Natural killer cell (primary cell): ENCODE results near the gene CEACAM19. TPM values are rescaled to one million over a fixed set of nuclear protein-coding genes. Genes with fewer than 3 reads are reported as not detected.

Source experiments
- ATAC-seq, 3 donors: fragments of 150-1000 bp in 2 of 3; fragments of 200-7000 bp in 1 of 3; cut with Tn5 transposase; 1 replicate in 1 of 3; 2 replicates in 2 of 3; pipeline ENCODE4 v1.10.0; 2021; ENCODE audit warnings: mild to moderate bottlenecking in 2 of 3, moderate library complexity in 2 of 3
- DNase-seq, 2 donors: peaks; one replicate each; pipeline versions ENCODE4 v3.0.0 to v3.0.0-alpha.2; 2013 to 2021; ENCODE audit warnings: mixed read lengths in 1 of 2
- H3K27ac ChIP-seq: one replicate; pipeline ENCODE4 v1.5.1; 2013; ENCODE audit warnings: mild to moderate bottlenecking, low read length
- H3K27me3 ChIP-seq: one replicate; pipeline ENCODE4 v1.6.1; 2013; ENCODE audit warnings: low read length; ENCODE audit not compliant: control insufficient read depth, insufficient read depth
- H3K36me3 ChIP-seq: one replicate; pipeline ENCODE4 v1.6.1; 2013; ENCODE audit warnings: low read length; ENCODE audit not compliant: control insufficient read depth, insufficient read depth
- H3K4me1 ChIP-seq: one replicate; pipeline ENCODE4 v1.6.1; 2013; ENCODE audit warnings: low read length; ENCODE audit not compliant: control insufficient read depth, insufficient read depth
- H3K4me3 ChIP-seq: one replicate; pipeline ENCODE4 v1.5.1; 2013; ENCODE audit warnings: low read length
- H3K9me3 ChIP-seq: one replicate; pipeline ENCODE4 v1.6.1; 2013; ENCODE audit warnings: low read length; ENCODE audit not compliant: control insufficient read depth, insufficient read depth
- H3K27ac Mint-ChIP-seq, 2 donors: one replicate each; pipeline ENCODE4 v1.8.0; 2022; ENCODE audit warnings: mild to moderate bottlenecking in 2 of 2, mixed read lengths in 2 of 2, moderate library complexity in 1 of 2
- H3K27me3 Mint-ChIP-seq, 2 donors: one replicate each; pipeline ENCODE4 v1.8.0; 2022; ENCODE audit warnings: low read depth in 2 of 2, mixed read lengths in 2 of 2
- H3K36me3 Mint-ChIP-seq: one replicate; pipeline ENCODE4 v1.8.0; 2022; ENCODE audit warnings: mixed read lengths
- H3K4me1 Mint-ChIP-seq, 2 donors: one replicate each; pipeline ENCODE4 v1.8.0; 2022; ENCODE audit warnings: mixed read lengths in 2 of 2
- H3K4me3 Mint-ChIP-seq: one replicate; pipeline ENCODE4 v1.8.0; 2022; ENCODE audit warnings: mild to moderate bottlenecking, moderate library complexity, mixed read lengths
- H3K9me3 Mint-ChIP-seq, 2 donors: one replicate each; pipeline ENCODE4 v1.8.0; 2022; ENCODE audit warnings: mixed read lengths in 2 of 2
- CTCF ChIP-seq: fragments of 200-600 bp; IDR thresholded peaks from one replicate; pipeline ENCODE4 v1.8.0; 2022; ENCODE audit warnings: antibody characterized with exemption
- WGBS: methylation state at CpG from one replicate; pipeline ENCODE4 v1.1.7; 2013; ENCODE audit warnings: missing lambda C conversion rate; ENCODE audit not compliant: insufficient coverage; 5-methylcytosine and 5-hydroxymethylcytosine counted together
- intact Hi-C: fragments of 100-400 bp; cut with micrococcal nuclease; formaldehyde crosslinking; loops from one replicate; pipeline ENCODE4 v1.14.2; 2022
- total RNA-seq, 4 donors: library from RNA; stranded (reverse); fragments of 120-200 nt in 1 of 4; gene quantifications; one replicate each; pipeline versions ENCODE4 v1.2.3 to v1.2.4, GENCODE V29; 2013 to 2022

Gene CEACAM19
- total RNA-seq, 3 donors from 2014 or later (not counting 1 experiment from before 2014, with no cell fraction given): 2.6 to 4.1 (median 2.7) TPM

DNA sequence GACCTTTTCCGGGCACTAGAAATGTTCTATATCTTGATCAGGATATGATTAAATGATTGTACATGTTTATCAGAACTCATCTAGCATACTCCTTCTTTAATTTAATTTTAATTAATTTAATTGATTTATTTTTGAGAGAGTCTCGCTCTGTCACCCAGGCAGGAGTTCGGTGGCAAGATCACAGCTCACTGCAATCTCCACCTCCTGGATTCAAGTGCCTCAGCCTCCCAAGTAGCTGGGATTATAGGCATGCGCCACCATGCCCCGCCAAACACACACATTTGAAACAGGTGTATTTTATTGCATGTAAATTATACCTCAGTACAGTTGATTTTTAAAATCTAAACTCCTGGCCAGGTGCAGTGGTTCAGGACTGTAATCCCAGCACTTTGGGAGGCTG is 59.8 kb downstream of the CEACAM19 start:
- H3K4me3 Mint-ChIP-seq: no peak overlapping the region
- no peak for ATAC-seq
- intact Hi-C loops: no loop called here
- 100% methylated on average over 5 of the region's 5 CpGs for WGBS
- H3K4me3 ChIP-seq: no peak overlapping the region
- H3K4me1 ChIP-seq: peaks cover 11% of the 10 kb centered on the region
- no peaks in the 10 kb centered on the region for H3K9me3 Mint-ChIP-seq
- H3K27me3 ChIP-seq: no peaks in the 10 kb centered on the region
- H3K4me1 Mint-ChIP-seq: peaks cover 0 to 16% of the 10 kb centered on the region in 2 donors
- H3K9me3 ChIP-seq: peaks cover 3% of the 10 kb centered on the region
- no peak overlapping the region for H3K27ac Mint-ChIP-seq
- peaks cover 0 to 3% of the 10 kb centered on the region in 2 donors for H3K27me3 Mint-ChIP-seq
- no peak for DNase-seq
- no peaks in the 10 kb centered on the region for H3K36me3 Mint-ChIP-seq
- no peaks in the 10 kb centered on the region for H3K36me3 ChIP-seq
- no peak for TF ChIP-seq CTCF
- no peak overlapping the region for H3K27ac ChIP-seq

GRCh38 chr19:44731622-44732021 is 60.3 kb downstream of the CEACAM19 start:
- ATAC-seq: no peak
- Mint-ChIP-seq H3K27ac (no peak overlapping the region), H3K27me3 (no peaks in the 10 kb centered on the region), H3K9me3 (no peaks in the 10 kb centered on the region), H3K36me3 (no peaks in the 10 kb centered on the region), H3K4me3 (no peak overlapping the region), H3K4me1 (peaks cover under 1 to 16% of the 10 kb centered on the region in 2 donors)
- Histone ChIP-seq H3K4me3 (no peak overlapping the region), H3K4me1 (peaks cover 17% of the 10 kb centered on the region), H3K27me3 (no peaks in the 10 kb centered on the region), H3K9me3 (peaks cover 3% of the 10 kb centered on the region), H3K27ac (no peak overlapping the region), H3K36me3 (no peaks in the 10 kb centered on the region)
- 81% methylated on average over 5 of the region's 5 CpGs for WGBS
- intact Hi-C loops: no loop called here
- DNase-seq: no peak
- TF ChIP-seq CTCF: no peak

DNA sequence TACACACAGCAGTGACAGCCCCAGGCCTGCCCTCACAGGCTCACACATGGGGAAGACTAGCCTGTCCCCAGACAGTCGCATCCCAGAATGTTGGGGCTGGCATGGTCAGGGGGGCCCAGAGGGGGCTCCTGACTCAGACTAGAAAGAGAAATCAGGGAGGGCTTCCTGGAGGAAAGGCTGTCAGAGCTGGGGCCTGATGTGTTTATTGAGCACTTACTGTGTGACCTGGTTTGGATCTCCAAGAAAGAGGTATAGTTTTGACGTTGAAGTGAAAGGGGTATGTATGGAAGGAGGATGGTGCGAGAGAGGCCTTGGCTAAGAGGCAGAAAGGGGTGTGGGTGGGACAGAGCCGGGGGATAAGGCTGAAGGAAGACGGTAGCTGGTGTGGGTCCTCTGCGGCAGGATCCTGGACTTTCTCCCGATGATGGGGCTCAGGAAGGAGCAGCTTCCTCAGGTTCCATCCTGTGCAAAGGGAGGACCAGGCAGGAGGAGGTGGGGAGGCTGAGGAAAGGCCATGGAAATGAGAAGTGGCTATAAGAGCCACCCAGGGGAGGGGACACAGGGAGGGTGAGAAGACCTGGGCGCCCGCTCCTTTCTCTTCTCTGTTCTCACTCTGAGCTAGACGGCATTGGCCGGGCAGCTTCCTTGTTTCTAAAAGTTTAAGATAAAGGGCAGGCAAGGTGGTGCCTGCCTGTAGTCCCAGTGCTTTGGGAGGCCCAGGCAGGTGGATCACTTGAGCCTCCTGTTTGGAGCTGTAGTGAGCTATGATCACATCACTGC is 61.1 kb downstream of the CEACAM19 start:
- H3K27me3 ChIP-seq: no peaks in the 10 kb centered on the region
- Mint-ChIP-seq H3K9me3 (no peaks in the 10 kb centered on the region), H3K27ac (no peak overlapping the region), H3K4me1 (peaks cover 8 to 24% of the 10 kb centered on the region in 2 donors), H3K36me3 (no peaks in the 10 kb centered on the region), H3K27me3 (no peaks in the 10 kb centered on the region), H3K4me3 (no peak overlapping the region)
- DNase-seq: no peak
- ATAC-seq: no peak
- intact Hi-C loops: no loop called here
- H3K4me3 ChIP-seq: no peak overlapping the region
- peaks cover 24% of the 10 kb centered on the region for H3K4me1 ChIP-seq
- H3K27ac ChIP-seq: no peak overlapping the region
- 86% methylated on average over 11 of the region's 11 CpGs for WGBS
- peaks cover 3% of the 10 kb centered on the region for H3K9me3 ChIP-seq
- TF ChIP-seq CTCF: no peak
- no peaks in the 10 kb centered on the region for H3K36me3 ChIP-seq

Other genes starting within 250 kb of the CEACAM19 start
- gene ZNF229, start 223.0 kb upstream of the CEACAM19 start, total RNA-seq: under 1 TPM in 2 of 3 donors, not detected in 1; 0.09 to 0.15 TPM
- gene ZNF180, start 171.0 kb upstream of the CEACAM19 start, total RNA-seq: 1 to 10 TPM; 6.0 to 8.7 (median 8.0) TPM
- gene CEACAM20, start 141.8 kb upstream of the CEACAM19 start, total RNA-seq: not detected
- gene IGSF23, start 57.9 kb upstream of the CEACAM19 start, total RNA-seq: not detected
- 10 to 100 TPM in 1 of 3 donors, 1 to 10 TPM in 2; 6.6 to 12.6 (median 7.9) TPM for gene PVR, start 27.6 kb upstream of the CEACAM19 start, total RNA-seq
- not detected for gene CEACAM16, start 27.7 kb downstream of the CEACAM19 start, total RNA-seq
- gene BCL3, start 77.2 kb downstream of the CEACAM19 start, total RNA-seq: 100 to 1,000 TPM; 152 to 199 (median 164) TPM
- gene CBLC, start 106.4 kb downstream of the CEACAM19 start, total RNA-seq: not detected
- gene BCAM, start 137.6 kb downstream of the CEACAM19 start, total RNA-seq: not detected
- gene NECTIN2, start 174.8 kb downstream of the CEACAM19 start, total RNA-seq: 10 to 100 TPM in 1 of 3 donors, 1 to 10 TPM in 2; 1.6 to 10.3 (median 2.7) TPM
- gene TOMM40, start 219.8 kb downstream of the CEACAM19 start, total RNA-seq: 10 to 100 TPM; 22.4 to 29.1 (median 23.5) TPM
- gene APOE, start 234.3 kb downstream of the CEACAM19 start, total RNA-seq: 1 to 10 TPM in 2 of 3 donors, under 1 TPM in 1; 0.45 to 2.7 (median 1.3) TPM
- not detected for gene APOC1, start 243.1 kb downstream of the CEACAM19 start, total RNA-seq